H9 (cell line): Measurements from ENCODE around the gene TMEM220. TPM values are rescaled to one million over a fixed set of nuclear protein-coding genes. Genes with fewer than 3 reads are reported as not detected.
"Not testable (repeated sequence)": the region's sequence is repeated elsewhere in the genome, so short reads cannot be mapped to it uniquely, and the experiment has no call there.

Experiments
- DNase-seq: peaks from one replicate; pipeline ENCODE4 v3.0.0-alpha.2; 2017
- H2AFZ ChIP-seq: one replicate; pipeline ENCODE4 v1.6.1; 2013; ENCODE audit warnings: mild to moderate bottlenecking, low read length, control low read depth, moderate library complexity
- H2AK5ac ChIP-seq: 2 replicates; pipeline ENCODE4 v1.6.1; 2013; ENCODE audit warnings: low read length, control low read depth, mixed read lengths; ENCODE audit not compliant: insufficient read length
- H2BK120ac ChIP-seq: one replicate; pipeline ENCODE4 v1.6.1; 2013; ENCODE audit warnings: low read depth, mild to moderate bottlenecking, low read length, control low read depth, inconsistent platforms; ENCODE audit not compliant: poor library complexity, severe bottlenecking
- H2BK12ac ChIP-seq: 2 replicates; pipeline ENCODE4 v1.6.1; 2013; ENCODE audit warnings: low read length, control low read depth, mixed read lengths, low read depth; ENCODE audit not compliant: insufficient read length
- H2BK15ac ChIP-seq: 2 replicates; pipeline ENCODE4 v1.6.1; 2013; ENCODE audit warnings: low read depth, low read length, control low read depth
- H2BK20ac ChIP-seq: one replicate; pipeline ENCODE4 v1.6.1; 2013; ENCODE audit warnings: low read depth, mild to moderate bottlenecking, low read length, control low read depth, inconsistent platforms; ENCODE audit not compliant: poor library complexity, severe bottlenecking
- H2BK5ac ChIP-seq: 2 replicates; pipeline ENCODE4 v1.6.1; 2013; ENCODE audit warnings: low read length, control low read depth, mixed read lengths; ENCODE audit not compliant: insufficient read length
- H3K14ac ChIP-seq: 2 replicates; pipeline ENCODE4 v1.6.1; 2013; ENCODE audit warnings: low read length, control low read depth; ENCODE audit not compliant: insufficient read depth
- H3K18ac ChIP-seq: 2 replicates; pipeline ENCODE4 v1.6.1; 2013; ENCODE audit warnings: low read depth, mild to moderate bottlenecking, mixed read lengths, low read length, control low read depth; ENCODE audit not compliant: insufficient read length
- H3K23ac ChIP-seq: 2 replicates; pipeline ENCODE4 v1.6.1; 2013; ENCODE audit warnings: low read length, control low read depth, mixed read lengths, low read depth; ENCODE audit not compliant: insufficient read length
- H3K23me2 ChIP-seq: 2 replicates; pipeline ENCODE4 v1.6.1; 2013; ENCODE audit warnings: low read depth, mild to moderate bottlenecking, mixed read lengths, low read length, control low read depth; ENCODE audit not compliant: insufficient read length, poor library complexity, severe bottlenecking
- H3K27ac ChIP-seq: 2 replicates; pipeline ENCODE4 v1.5.1; 2013; ENCODE audit warnings: low read length, control low read depth, mixed read lengths, low read depth; ENCODE audit not compliant: insufficient read length
- H3K27me3 ChIP-seq: 2 replicates; pipeline ENCODE4 v1.6.1; 2013; ENCODE audit warnings: low read length, control low read depth, inconsistent platforms; ENCODE audit not compliant: insufficient read depth
- H3K4ac ChIP-seq: 2 replicates; pipeline ENCODE4 v1.6.1; 2013; ENCODE audit warnings: low read depth, mild to moderate bottlenecking, control low read depth, inconsistent platforms, low read length, moderate library complexity
- H3K4me1 ChIP-seq: 2 replicates; pipeline ENCODE4 v1.6.1; 2013; ENCODE audit warnings: low read length, control low read depth, inconsistent platforms; ENCODE audit not compliant: insufficient read depth
- H3K4me2 ChIP-seq: 2 replicates; pipeline ENCODE4 v1.6.1; 2013; ENCODE audit warnings: low read length, control low read depth, mixed read lengths; ENCODE audit not compliant: insufficient read length, insufficient read depth
- H3K56ac ChIP-seq: 2 replicates; pipeline ENCODE4 v1.6.1; 2013; ENCODE audit warnings: low read depth, mild to moderate bottlenecking, mixed read lengths, low read length, control low read depth; ENCODE audit not compliant: insufficient read length
- H3K79me1 ChIP-seq: 2 replicates; pipeline ENCODE4 v1.6.1; 2013; ENCODE audit warnings: low read depth, mild to moderate bottlenecking, moderate library complexity, low read length, control low read depth, inconsistent platforms; ENCODE audit not compliant: insufficient read depth, poor library complexity, severe bottlenecking
- H3K79me2 ChIP-seq: 2 replicates; pipeline ENCODE4 v1.6.1; 2013; ENCODE audit warnings: low read length, control low read depth, inconsistent platforms; ENCODE audit not compliant: insufficient read depth
- H3K9ac ChIP-seq: 2 replicates; pipeline ENCODE4 v1.6.1; 2013; ENCODE audit warnings: low read length, control low read depth, mixed read lengths; ENCODE audit not compliant: insufficient read length; ENCODE audit errors: extremely low read depth
- H3K9me3 ChIP-seq: one replicate; pipeline ENCODE4 v1.6.1; 2013; ENCODE audit warnings: low read depth, low read length, inconsistent platforms; ENCODE audit not compliant: control insufficient read depth
- H3T11ph ChIP-seq: one replicate; pipeline ENCODE4 v1.6.1; 2013; ENCODE audit warnings: mild to moderate bottlenecking, low read length, control low read depth, inconsistent platforms
- H4K20me1 ChIP-seq: one replicate; pipeline ENCODE4 v1.6.1; 2013; ENCODE audit not compliant: control insufficient read depth, insufficient read length, insufficient read depth
- H4K5ac ChIP-seq: 2 replicates; pipeline ENCODE4 v1.6.1; 2013; ENCODE audit warnings: low read depth, mild to moderate bottlenecking, mixed read lengths, low read length, control low read depth; ENCODE audit not compliant: insufficient read length
- H4K8ac ChIP-seq: replicated peaks from 2 replicates; pipeline ENCODE4 v1.6.1; 2013; ENCODE audit warnings: low read length, control low read depth, mixed read lengths, low read depth; ENCODE audit not compliant: insufficient read length
- H4K91ac ChIP-seq: 2 replicates; pipeline ENCODE4 v1.6.1; 2013; ENCODE audit warnings: low read depth, mild to moderate bottlenecking, moderate library complexity, mixed read lengths, low read length, control low read depth; ENCODE audit not compliant: insufficient read length
- H3K27ac Mint-ChIP-seq, 3 experiments: 2 replicates in 2 of 3; 3 replicates in 1 of 3; pipeline ENCODE4 v1.8.0; 2020 to 2021; ENCODE audit warnings: mixed read lengths in 3 of 3, mild to moderate bottlenecking in 1 of 3, moderate library complexity in 1 of 3
- H3K27me3 Mint-ChIP-seq: 2 replicates; pipeline ENCODE4 v1.8.0; 2021; ENCODE audit warnings: low read depth, mild to moderate bottlenecking, moderate library complexity, mixed read lengths
- H3K36me3 Mint-ChIP-seq, 3 experiments: 2 replicates in 2 of 3; 3 replicates in 1 of 3; pipeline ENCODE4 v1.8.0; 2020 to 2021; ENCODE audit warnings: low read depth in 3 of 3, mixed read lengths in 3 of 3; ENCODE audit not compliant: insufficient read depth in 1 of 3
- H3K4me1 Mint-ChIP-seq, 2 experiments: 2 replicates each; pipeline ENCODE4 v1.8.0; 2020; ENCODE audit warnings: mixed read lengths in 2 of 2
- H3K4me3 Mint-ChIP-seq, 2 experiments: 2 replicates in 1 of 2; 3 replicates in 1 of 2; pipeline ENCODE4 v1.8.0; 2020 to 2021; ENCODE audit warnings: mild to moderate bottlenecking in 2 of 2, mixed read lengths in 2 of 2, moderate library complexity in 1 of 2
- H3K9me3 Mint-ChIP-seq, 2 experiments: 2 replicates in 1 of 2; 3 replicates in 1 of 2; pipeline ENCODE4 v1.8.0; 2020; ENCODE audit warnings: mild to moderate bottlenecking in 2 of 2, mixed read lengths in 2 of 2, moderate library complexity in 1 of 2
- WGBS: extraction: QIAGEN DNeasy Blood & Tissue Kit; methylation state at CpG from one replicate; pipeline ENCODE4 v1.1.7; 2013; ENCODE audit warnings: missing lambda C conversion rate, low lambda C conversion rate, mixed read lengths; ENCODE audit not compliant: insufficient read length; ENCODE audit errors: extremely low coverage; 5-methylcytosine and 5-hydroxymethylcytosine counted together
- total RNA-seq: library from RNA; stranded (reverse); gene quantifications from 2 replicates; pipeline ENCODE4 v1.2.1, GENCODE V29; 2021
- TF ChIP-seq, protein P1 (sequence below): fragments of 200-600 bp; sonication (generic); conservative IDR thresholded peaks from 3 replicates; pipeline ENCODE4 v1.8.0; 2021; ENCODE audit warnings: antibody characterized with exemption, mild to moderate bottlenecking

Gene TMEM220
- total RNA-seq, 1 experiment from 2014 or later = 6.1 TPM

- Histone ChIP-seq H4K91ac (no peak within 1 kb of the TSS), H3K27me3 (no peaks in the 10 kb centered on the region), H3K4me1 (no peaks in the 10 kb centered on the region), H3K14ac (peak within 1 kb of the TSS; percentile 91), H3K79me2 (peaks cover 14% of the 10 kb centered on the region; the same call in 1 of the 2 replicates), H2BK5ac (no peak within 1 kb of the TSS), H2AFZ (peak within 1 kb of the TSS; percentile 6), H2BK20ac (no peak within 1 kb of the TSS), H3T11ph (no peak within 1 kb of the TSS), H3K27ac (peak within 1 kb of the TSS; percentile 74), H3K79me1 (peaks cover 3% of the 10 kb centered on the region), H3K23me2 (peaks cover 5% of the 10 kb centered on the region), H3K56ac (no peak within 1 kb of the TSS), H4K5ac (no peak within 1 kb of the TSS), H4K20me1 (no peaks in the 10 kb centered on the region), H3K9ac (peak within 1 kb of the TSS; percentile 77), H3K4me2 (peak within 1 kb of the TSS; percentile 97), H3K23ac (no peak within 1 kb of the TSS), H3K4ac (no peak within 1 kb of the TSS), H3K18ac (peak within 1 kb of the TSS; percentile 84), H2AK5ac (no peak within 1 kb of the TSS), H2BK12ac (no peak within 1 kb of the TSS), H4K8ac (no peak within 1 kb of the TSS), H2BK120ac (no peak within 1 kb of the TSS), H3K9me3 (no peaks in the 10 kb centered on the region), H2BK15ac (no peak within 1 kb of the TSS)
- Mint-ChIP-seq H3K4me3 (peak within 1 kb of the TSS; percentile 81 to 97), H3K4me1 (peaks cover 16 to 19% of the 10 kb centered on the region in 2 experiments), H3K27ac (peak within 1 kb of the TSS; percentile 91 to 97 (median 92)), H3K36me3 (peaks cover 23 to 33% (median 29%) of the 10 kb centered on the region in 3 experiments; a peak in 6 of 7 replicates), H3K9me3 (no peaks in the 10 kb centered on the region), H3K27me3 (no peaks in the 10 kb centered on the region)
- WGBS = no CpG with 5 or more reads among the region's 84 CpGs
- DNase-seq = peak; percentile 98
- TF ChIP-seq, protein P1, sequence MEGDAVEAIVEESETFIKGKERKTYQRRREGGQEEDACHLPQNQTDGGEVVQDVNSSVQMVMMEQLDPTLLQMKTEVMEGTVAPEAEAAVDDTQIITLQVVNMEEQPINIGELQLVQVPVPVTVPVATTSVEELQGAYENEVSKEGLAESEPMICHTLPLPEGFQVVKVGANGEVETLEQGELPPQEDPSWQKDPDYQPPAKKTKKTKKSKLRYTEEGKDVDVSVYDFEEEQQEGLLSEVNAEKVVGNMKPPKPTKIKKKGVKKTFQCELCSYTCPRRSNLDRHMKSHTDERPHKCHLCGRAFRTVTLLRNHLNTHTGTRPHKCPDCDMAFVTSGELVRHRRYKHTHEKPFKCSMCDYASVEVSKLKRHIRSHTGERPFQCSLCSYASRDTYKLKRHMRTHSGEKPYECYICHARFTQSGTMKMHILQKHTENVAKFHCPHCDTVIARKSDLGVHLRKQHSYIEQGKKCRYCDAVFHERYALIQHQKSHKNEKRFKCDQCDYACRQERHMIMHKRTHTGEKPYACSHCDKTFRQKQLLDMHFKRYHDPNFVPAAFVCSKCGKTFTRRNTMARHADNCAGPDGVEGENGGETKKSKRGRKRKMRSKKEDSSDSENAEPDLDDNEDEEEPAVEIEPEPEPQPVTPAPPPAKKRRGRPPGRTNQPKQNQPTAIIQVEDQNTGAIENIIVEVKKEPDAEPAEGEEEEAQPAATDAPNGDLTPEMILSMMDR = peak; percentile 53; the same call in 2 of the 3 replicates
Measured at GRCh38 chr17:10697092-10698081, 32.4 kb downstream of the TMEM220 start, which contains the start of the genes ADPRM and SCO1. Gene ADPRM, plus strand, starts transcription at chr17:10697594. Its CDS starts 7,333 bp downstream, at chr17:10704927. Gene SCO1, minus strand, starts transcription at chr17:10697533. Its CDS starts 26 bp downstream, at chr17:10697507.

GRCh38 chr17:10695875-10696407 is 33.9 kb downstream of the TMEM220 start:
- no CpG with 5 or more reads among the region's 17 CpGs for WGBS
- H3T11ph ChIP-seq, H3K9me3 Mint-ChIP-seq, H3K79me1 ChIP-seq, H2BK20ac ChIP-seq, H3K27ac ChIP-seq, H3K14ac ChIP-seq, H3K56ac ChIP-seq, DNase-seq, H2BK15ac ChIP-seq, H2BK12ac ChIP-seq, H3K4me1 ChIP-seq, H3K18ac ChIP-seq, H3K4ac ChIP-seq, H2BK120ac ChIP-seq, H2BK5ac ChIP-seq, H3K23ac ChIP-seq, H4K5ac ChIP-seq, H2AK5ac ChIP-seq, H3K27ac Mint-ChIP-seq, H3K9me3 ChIP-seq, H4K20me1 ChIP-seq, H4K8ac ChIP-seq, H3K27me3 Mint-ChIP-seq, H2AFZ ChIP-seq, H3K23me2 ChIP-seq, H3K27me3 ChIP-seq, H4K91ac ChIP-seq: not testable (repeated sequence)
- peak overlapping the region; percentile 77 for H3K9ac ChIP-seq
- H3K79me2 ChIP-seq = peaks cover 15% of the 10 kb centered on the region; the same call in 1 of the 2 replicates
- Mint-ChIP-seq H3K36me3 (peaks cover 30 to 48% (median 42%) of the 10 kb centered on the region in 3 experiments; a peak in 6 of 7 replicates), H3K4me3 (peak overlapping the region; percentile 81 to 97), H3K4me1 (peaks cover 14 to 15% of the 10 kb centered on the region in 2 experiments)
- peak overlapping the region; percentile 72 for H3K4me2 ChIP-seq
